ENCODE data around the gene CLPSL2.

GRCh38 chr6:35811699-35811995, 35.2 kb downstream of the CLPSL2 start:
- no peak for TF ChIP-seq CTCF (IDR thresholded peaks at IDR 0.05)
- TF ChIP-seq POLR2AphosphoS5 (IDR thresholded peaks at IDR 0.05), result no peak
- TF ChIP-seq POLR2A (IDR thresholded peaks at IDR 0.05), result no peak

Measured in prostate gland (tissue), 2 donors.